Renal cortex interstitium (tissue), 11 donors: ENCODE data around the gene CHST13. TPM values are rescaled to one million over a fixed set of nuclear protein-coding genes. Genes with fewer than 3 reads are reported as not detected.
"Not testable (repeated sequence)": the region's sequence is repeated elsewhere in the genome, so short reads cannot be mapped to it uniquely, and the experiment has no call there.

Experiments used
- DNase-seq, 11 donors: peaks; one replicate each; pipeline ENCODE4 v3.0.0-alpha.2; 2013; ENCODE audit warnings: low read depth in 9 of 11, low spot score in 4 of 11; ENCODE audit errors: extremely low read depth in 1 of 11
- polyA plus RNA-seq, 3 donors: library from polyadenylated mRNA; unstranded; fragments of 120-200 nt; gene quantifications; one replicate each; pipeline ENCODE4 v1.2.1, GENCODE V29; 2013; ENCODE audit not compliant: insufficient read length in 3 of 3

Gene CHST13
- polyA plus RNA-seq, 3 donors: 4.5 to 9.7 (median 7.4) TPM

- DNase-seq: no peak
These were observed 7.0 kb downstream of the CHST13 start for GRCh38 chr3:126531051-126531330.

GRCh38 chr3:126533506-126533905 lies 9.6 kb downstream of the CHST13 start:
- no peak for DNase-seq

- not testable (repeated sequence) for DNase-seq
These were observed 10.8 kb downstream of the CHST13 start for GRCh38 chr3:126534716-126535115.

- no peak for DNase-seq
These were observed 11.7 kb downstream of the CHST13 start for GRCh38 chr3:126535636-126536035.

- DNase-seq: no peak
These were observed 12.2 kb downstream of the CHST13 start for GRCh38 chr3:126536126-126536525.

- no peak for DNase-seq
These were observed 13.3 kb downstream of the CHST13 start for GRCh38 chr3:126537116-126537729.

GRCh38 chr3:126537730-126538281 lies 13.9 kb downstream of the CHST13 start:
- DNase-seq: no peak

GRCh38 chr3:126538316-126538715 lies 14.4 kb downstream of the CHST13 start:
- no peak for DNase-seq

GRCh38 chr3:126538966-126539365 lies 15.0 kb downstream of the CHST13 start:
- no peak for DNase-seq

GRCh38 chr3:126539558-126540250 lies 15.7 kb downstream of the CHST13 start:
- DNase-seq: no peak

GRCh38 chr3:126540342-126540849 lies 16.4 kb downstream of the CHST13 start:
- DNase-seq: peak in 1 of 11 donors; percentile 21

GRCh38 chr3:126540951-126541627 lies 17.1 kb downstream of the CHST13 start:
- no peak for DNase-seq

- DNase-seq: no peak
These were observed 17.8 kb downstream of the CHST13 start for GRCh38 chr3:126541628-126542339.

- DNase-seq: no peak
These were observed 18.6 kb downstream of the CHST13 start for GRCh38 chr3:126542340-126543241.

- DNase-seq: no peak
These were observed 19.6 kb downstream of the CHST13 start for GRCh38 chr3:126543457-126544061.

- DNase-seq: no peak
These were observed 20.8 kb downstream of the CHST13 start for GRCh38 chr3:126544596-126545281.

GRCh38 chr3:126545544-126545943 lies 21.6 kb downstream of the CHST13 start:
- no peak for DNase-seq

- no peak for DNase-seq
These were observed 22.1 kb downstream of the CHST13 start for GRCh38 chr3:126546013-126546412.
